GM18502 (cell line): ENCODE measurements around the gene ZNF397.
"Not testable (repeated sequence)": the region's sequence is repeated elsewhere in the genome, so short reads cannot be mapped to it uniquely, and the experiment has no call there.

Experiments used
- ATAC-seq: cut with Tn5 transposase; IDR thresholded peaks from one replicate; pipeline ENCODE4 v1.9.1; 2021; ENCODE audit warnings: mild to moderate bottlenecking; ENCODE audit not compliant: unreplicated experiment, poor library complexity

Gene ZNF397

GRCh38 chr18:35240664-35241447 is at the start of gene ZNF397:
Gene ZNF397 (plus strand): TSS chr18:35241034. CDS start chr18:35242471, 1,437 bp downstream.
- peak; percentile 99 for ATAC-seq

GRCh38 chr18:35191698-35192025 is 49.2 kb upstream of the ZNF397 start:
- ATAC-seq, result no peak

- ATAC-seq, result no peak
Measured at GRCh38 chr18:35192415-35192814, 48.4 kb upstream of the ZNF397 start.

DNA sequence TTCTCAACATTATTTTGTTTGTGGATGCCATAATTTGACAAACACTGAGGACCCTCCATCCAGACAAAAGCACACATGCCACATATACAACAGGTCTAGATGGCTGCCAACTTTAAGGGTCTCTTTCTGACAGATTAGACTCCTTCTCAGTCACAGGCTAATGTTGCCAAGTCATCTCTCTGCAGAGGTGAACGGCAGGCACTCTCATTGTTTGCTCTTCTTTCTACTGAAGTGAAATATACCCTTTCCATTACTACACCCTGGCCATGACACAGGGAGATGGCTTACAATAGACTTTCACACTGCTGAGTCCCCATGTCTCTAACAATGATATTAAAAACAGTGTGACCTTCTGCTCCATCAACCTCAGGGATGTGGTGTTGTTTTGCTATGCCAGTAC is 47.5 kb upstream of the ZNF397 start:
- ATAC-seq, result no peak

- ATAC-seq, result no peak
Measured at GRCh38 chr18:35197296-35197695, 43.5 kb upstream of the ZNF397 start.

DNA sequence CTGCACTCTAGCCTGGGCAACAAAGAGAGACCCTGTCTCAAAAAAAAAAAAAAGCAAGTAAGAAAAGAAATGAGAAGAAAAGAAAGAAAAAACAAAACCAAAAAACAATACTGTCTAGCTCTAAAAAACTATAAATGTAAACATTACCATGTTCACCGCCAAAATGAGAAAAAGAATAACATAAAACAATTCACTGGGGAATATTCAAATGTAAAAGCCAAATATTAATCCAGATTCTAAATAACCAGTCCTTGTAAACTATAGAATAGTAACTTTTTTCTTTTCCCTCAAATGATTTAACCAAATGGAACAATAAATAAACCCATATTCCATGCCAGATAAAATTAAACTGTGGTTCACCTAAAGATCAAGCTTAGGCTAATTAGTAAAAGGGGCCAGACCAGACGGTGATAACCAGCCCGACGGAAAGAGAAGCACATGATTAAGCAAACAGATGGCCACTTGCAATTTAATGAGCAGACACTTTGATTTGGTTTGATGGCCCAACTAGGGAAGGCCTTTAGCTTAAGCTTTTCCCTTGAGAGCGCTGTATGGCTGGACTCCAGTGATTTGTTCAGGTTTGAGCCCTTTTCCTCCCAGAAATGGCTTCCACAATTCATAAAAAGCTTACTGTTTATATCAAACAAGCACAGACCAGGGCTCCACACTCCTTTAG is 39.4 kb upstream of the ZNF397 start:
- no peak for ATAC-seq

- no peak for ATAC-seq
Measured at GRCh38 chr18:35203067-35203466, 37.8 kb upstream of the ZNF397 start.

- no peak for ATAC-seq
Measured at GRCh38 chr18:35205199-35205712, 35.6 kb upstream of the ZNF397 start.

DNA sequence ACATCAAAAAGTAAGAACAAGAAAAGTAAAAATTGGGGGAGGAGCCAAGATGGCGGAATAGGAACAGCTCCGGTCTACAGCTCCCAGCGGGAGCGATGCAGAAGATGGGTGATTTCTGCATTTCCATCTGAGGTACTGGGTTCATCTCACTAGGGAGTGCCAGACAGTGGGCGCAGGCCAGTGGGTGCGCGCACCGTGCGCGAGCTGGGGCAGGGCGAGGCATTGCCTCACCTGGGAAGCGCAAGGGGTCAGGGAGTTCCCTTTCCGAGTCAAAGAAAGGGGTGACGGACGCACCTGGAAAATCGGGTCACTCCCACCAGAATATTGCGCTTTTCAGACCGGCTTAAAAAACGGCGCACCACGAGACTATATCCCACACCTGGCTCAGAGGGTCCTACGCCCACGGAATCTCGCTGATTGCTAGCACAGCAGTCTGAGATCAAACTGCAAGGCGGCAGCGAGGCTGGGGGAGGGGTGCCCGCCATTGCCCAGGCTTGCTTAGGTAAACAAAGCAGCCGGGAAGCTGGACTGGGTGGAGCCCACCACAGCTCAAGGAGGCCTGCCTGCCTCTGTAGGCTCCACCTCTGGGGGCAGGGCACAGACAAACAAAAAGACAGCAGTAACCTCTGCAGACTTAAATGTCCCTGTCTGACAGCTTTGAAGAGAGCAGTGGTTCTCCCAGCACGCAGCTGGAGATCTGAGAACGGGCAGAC is 34.9 kb upstream of the ZNF397 start:
- ATAC-seq, result not testable (repeated sequence)

GRCh38 chr18:35215026-35215425 is 25.8 kb upstream of the ZNF397 start:
- no peak for ATAC-seq

GRCh38 chr18:35216611-35217010 is 24.2 kb upstream of the ZNF397 start:
- not testable (repeated sequence) for ATAC-seq

DNA sequence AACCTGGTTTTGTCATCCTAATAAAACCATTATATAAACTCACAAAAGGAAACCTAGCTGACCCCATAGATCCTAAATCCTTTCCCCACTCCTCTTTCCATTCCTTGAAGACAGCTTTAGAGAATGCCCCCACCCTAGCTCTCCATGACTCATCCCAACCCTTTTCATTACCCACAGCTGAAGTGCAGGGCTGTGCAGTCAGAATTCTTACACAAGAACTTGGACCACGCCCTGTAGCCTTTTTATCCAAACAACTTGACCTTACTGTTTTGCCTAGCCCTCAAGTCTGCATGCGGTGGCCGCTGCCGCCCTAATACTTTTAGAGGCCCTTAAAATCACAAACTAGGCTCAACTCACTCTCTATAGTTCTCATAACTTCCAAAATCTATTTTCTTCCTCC is 21.5 kb upstream of the ZNF397 start:
- ATAC-seq, result not testable (repeated sequence)

GRCh38 chr18:35220424-35220823 is 20.4 kb upstream of the ZNF397 start:
- no peak for ATAC-seq

GRCh38 chr18:35223797-35224196 is 17.0 kb upstream of the ZNF397 start:
- no peak for ATAC-seq

DNA sequence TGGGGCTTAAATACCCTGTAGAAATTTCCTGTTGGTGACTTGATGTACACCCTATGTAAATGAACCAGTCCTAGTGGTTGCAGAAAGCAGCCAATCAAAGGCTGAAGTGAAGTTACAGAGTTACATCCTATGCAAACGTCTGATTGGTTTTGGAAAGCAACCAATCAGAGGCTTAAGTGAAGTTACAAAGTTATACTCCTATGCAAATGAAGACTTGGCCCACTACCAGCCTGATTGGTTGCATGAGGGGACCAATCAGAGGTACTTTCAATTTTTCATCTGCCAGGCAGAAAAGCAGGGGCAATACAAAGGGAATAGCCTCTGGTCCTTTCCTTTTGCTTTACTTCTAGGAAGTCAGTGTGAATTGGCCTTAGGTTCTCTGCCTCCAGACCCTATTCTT is 13.6 kb upstream of the ZNF397 start:
- ATAC-seq, result no peak

DNA sequence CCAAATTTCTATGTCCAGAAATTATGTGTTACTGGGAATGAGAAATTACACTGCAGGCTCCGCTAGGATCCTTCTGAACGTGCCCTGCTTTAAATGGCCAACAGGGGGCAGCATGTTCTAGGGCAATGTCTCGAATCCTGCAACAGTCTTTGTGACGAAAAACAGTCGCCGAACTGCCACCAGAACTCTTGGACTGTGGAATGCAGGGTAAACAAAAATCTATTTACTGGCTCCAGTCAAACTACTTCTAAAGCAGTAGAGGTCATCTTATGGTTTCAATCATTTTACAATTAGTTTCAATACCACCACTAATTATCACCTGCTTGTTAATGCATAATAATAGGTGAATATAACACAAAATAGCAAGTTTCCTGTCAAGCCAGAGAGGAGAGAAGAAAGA is 9.8 kb upstream of the ZNF397 start:
- ATAC-seq, result peak; percentile 96

DNA sequence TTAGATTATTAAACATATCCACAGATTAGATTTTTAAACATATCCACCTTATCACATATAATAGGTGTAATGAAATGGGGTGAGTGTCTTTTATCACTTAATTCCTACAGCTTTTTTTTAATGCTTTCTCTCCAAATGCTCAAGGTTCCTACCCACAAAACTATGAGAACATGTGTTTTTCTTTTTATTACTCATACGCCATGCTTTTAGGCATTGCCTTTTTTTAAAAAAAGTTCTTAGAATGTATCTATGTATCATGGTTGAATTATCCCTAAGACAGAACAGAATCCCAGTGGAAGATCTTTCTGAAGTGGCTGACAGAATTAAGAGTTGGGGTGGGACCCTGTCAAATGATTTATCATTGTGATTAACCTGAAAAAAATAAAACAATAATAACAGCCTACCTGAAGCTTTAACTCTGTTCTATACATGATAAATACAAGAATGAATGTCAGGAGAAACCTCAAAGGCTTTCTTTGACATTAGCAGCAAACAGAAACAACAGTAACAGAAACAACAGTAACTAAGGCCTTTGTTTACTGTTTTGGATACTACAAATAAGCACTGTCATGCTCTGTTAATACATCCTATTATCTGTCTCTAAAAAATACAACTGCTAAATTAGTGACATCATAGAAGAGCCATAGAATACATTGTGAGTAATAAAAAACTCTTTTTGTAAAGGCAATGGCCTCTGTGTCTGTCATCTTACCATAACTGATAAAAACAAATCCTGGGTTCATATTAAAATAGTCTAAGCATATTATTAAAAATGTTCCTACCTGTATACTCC is 4.1 kb upstream of the ZNF397 start:
- no peak for ATAC-seq

DNA sequence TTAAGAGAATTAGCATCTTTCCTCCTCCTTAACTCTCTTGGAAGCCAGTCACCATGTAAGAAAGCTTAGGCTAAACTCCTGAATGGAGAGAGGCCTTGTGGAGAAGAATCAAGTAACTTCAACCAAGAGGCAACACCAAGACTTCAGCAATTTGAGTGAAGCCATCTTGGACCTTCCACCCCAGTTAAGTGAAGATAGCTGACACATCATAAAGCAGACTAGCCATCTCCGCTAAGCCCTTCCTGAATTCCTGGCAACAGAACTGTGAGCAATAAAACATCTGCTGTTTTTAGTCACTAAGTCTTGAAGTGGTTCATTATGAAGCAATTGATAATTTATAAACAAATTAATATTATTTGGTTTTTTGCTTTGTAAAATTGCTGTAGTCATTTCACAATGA is 1.5 kb upstream of the ZNF397 start:
- ATAC-seq, result no peak

DNA sequence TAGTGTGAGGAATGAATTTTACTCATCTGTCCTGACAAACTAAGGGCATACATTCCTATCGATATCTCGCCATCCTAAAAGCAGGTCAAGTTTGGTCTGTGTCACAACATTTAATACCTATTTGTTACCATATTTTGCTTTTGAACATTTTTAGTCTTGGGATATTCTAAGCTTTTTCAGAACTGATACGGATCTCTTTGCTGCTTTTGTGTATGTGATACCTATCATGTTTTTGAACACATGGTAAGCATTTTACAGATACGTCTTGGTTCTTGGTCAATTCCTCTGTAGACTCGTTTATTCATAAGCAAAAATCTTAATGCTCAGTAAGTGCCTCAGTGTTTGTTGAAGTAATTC is 592 bp downstream of the ZNF397 start:
- peak; percentile 3 for ATAC-seq

DNA sequence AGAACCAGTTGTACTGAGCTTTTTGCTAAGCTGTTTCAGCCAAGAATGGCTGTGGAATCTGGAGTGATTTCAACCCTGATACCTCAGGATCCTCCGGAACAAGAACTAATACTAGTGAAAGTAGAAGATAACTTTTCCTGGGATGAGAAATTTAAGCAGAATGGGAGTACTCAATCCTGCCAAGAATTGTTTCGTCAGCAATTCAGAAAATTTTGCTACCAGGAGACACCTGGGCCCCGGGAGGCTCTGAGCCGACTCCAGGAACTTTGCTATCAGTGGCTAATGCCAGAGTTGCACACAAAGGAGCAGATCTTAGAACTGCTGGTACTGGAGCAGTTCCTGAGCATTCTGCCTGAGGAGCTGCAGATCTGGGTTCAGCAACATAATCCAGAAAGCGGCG is 1.6 kb downstream of the ZNF397 start:
- ATAC-seq, result no peak
